H9 (cell line): ENCODE measurements around the gene OR2G3. TPM values are rescaled to one million over a fixed set of nuclear protein-coding genes. Genes with fewer than 3 reads are reported as not detected.

Source experiments
- DNase-seq: peaks from one replicate; pipeline ENCODE4 v3.0.0-alpha.2; 2017
- H2AFZ ChIP-seq: one replicate; pipeline ENCODE4 v1.6.1; 2013; ENCODE audit warnings: mild to moderate bottlenecking, low read length, control low read depth, moderate library complexity
- H2AK5ac ChIP-seq: 2 replicates; pipeline ENCODE4 v1.6.1; 2013; ENCODE audit warnings: low read length, control low read depth, mixed read lengths; ENCODE audit not compliant: insufficient read length
- H2BK120ac ChIP-seq: one replicate; pipeline ENCODE4 v1.6.1; 2013; ENCODE audit warnings: low read depth, mild to moderate bottlenecking, low read length, control low read depth, inconsistent platforms; ENCODE audit not compliant: poor library complexity, severe bottlenecking
- H2BK12ac ChIP-seq: 2 replicates; pipeline ENCODE4 v1.6.1; 2013; ENCODE audit warnings: low read length, control low read depth, mixed read lengths, low read depth; ENCODE audit not compliant: insufficient read length
- H2BK15ac ChIP-seq: 2 replicates; pipeline ENCODE4 v1.6.1; 2013; ENCODE audit warnings: low read depth, low read length, control low read depth
- H2BK20ac ChIP-seq: one replicate; pipeline ENCODE4 v1.6.1; 2013; ENCODE audit warnings: low read depth, mild to moderate bottlenecking, low read length, control low read depth, inconsistent platforms; ENCODE audit not compliant: poor library complexity, severe bottlenecking
- H2BK5ac ChIP-seq: 2 replicates; pipeline ENCODE4 v1.6.1; 2013; ENCODE audit warnings: low read length, control low read depth, mixed read lengths; ENCODE audit not compliant: insufficient read length
- H3K14ac ChIP-seq: 2 replicates; pipeline ENCODE4 v1.6.1; 2013; ENCODE audit warnings: low read length, control low read depth; ENCODE audit not compliant: insufficient read depth
- H3K18ac ChIP-seq: 2 replicates; pipeline ENCODE4 v1.6.1; 2013; ENCODE audit warnings: low read depth, mild to moderate bottlenecking, mixed read lengths, low read length, control low read depth; ENCODE audit not compliant: insufficient read length
- H3K23ac ChIP-seq: 2 replicates; pipeline ENCODE4 v1.6.1; 2013; ENCODE audit warnings: low read length, control low read depth, mixed read lengths, low read depth; ENCODE audit not compliant: insufficient read length
- H3K23me2 ChIP-seq: 2 replicates; pipeline ENCODE4 v1.6.1; 2013; ENCODE audit warnings: low read depth, mild to moderate bottlenecking, mixed read lengths, low read length, control low read depth; ENCODE audit not compliant: insufficient read length, poor library complexity, severe bottlenecking
- H3K27ac ChIP-seq: 2 replicates; pipeline ENCODE4 v1.5.1; 2013; ENCODE audit warnings: low read length, control low read depth, mixed read lengths, low read depth; ENCODE audit not compliant: insufficient read length
- H3K27me3 ChIP-seq: 2 replicates; pipeline ENCODE4 v1.6.1; 2013; ENCODE audit warnings: low read length, control low read depth, inconsistent platforms; ENCODE audit not compliant: insufficient read depth
- H3K4ac ChIP-seq: 2 replicates; pipeline ENCODE4 v1.6.1; 2013; ENCODE audit warnings: low read depth, mild to moderate bottlenecking, control low read depth, inconsistent platforms, low read length, moderate library complexity
- H3K4me1 ChIP-seq: 2 replicates; pipeline ENCODE4 v1.6.1; 2013; ENCODE audit warnings: low read length, control low read depth, inconsistent platforms; ENCODE audit not compliant: insufficient read depth
- H3K4me2 ChIP-seq: 2 replicates; pipeline ENCODE4 v1.6.1; 2013; ENCODE audit warnings: low read length, control low read depth, mixed read lengths; ENCODE audit not compliant: insufficient read length, insufficient read depth
- H3K56ac ChIP-seq: 2 replicates; pipeline ENCODE4 v1.6.1; 2013; ENCODE audit warnings: low read depth, mild to moderate bottlenecking, mixed read lengths, low read length, control low read depth; ENCODE audit not compliant: insufficient read length
- H3K79me1 ChIP-seq: 2 replicates; pipeline ENCODE4 v1.6.1; 2013; ENCODE audit warnings: low read depth, mild to moderate bottlenecking, moderate library complexity, low read length, control low read depth, inconsistent platforms; ENCODE audit not compliant: insufficient read depth, poor library complexity, severe bottlenecking
- H3K79me2 ChIP-seq: 2 replicates; pipeline ENCODE4 v1.6.1; 2013; ENCODE audit warnings: low read length, control low read depth, inconsistent platforms; ENCODE audit not compliant: insufficient read depth
- H3K9ac ChIP-seq: 2 replicates; pipeline ENCODE4 v1.6.1; 2013; ENCODE audit warnings: low read length, control low read depth, mixed read lengths; ENCODE audit not compliant: insufficient read length; ENCODE audit errors: extremely low read depth
- H3K9me3 ChIP-seq: one replicate; pipeline ENCODE4 v1.6.1; 2013; ENCODE audit warnings: low read depth, low read length, inconsistent platforms; ENCODE audit not compliant: control insufficient read depth
- H3T11ph ChIP-seq: one replicate; pipeline ENCODE4 v1.6.1; 2013; ENCODE audit warnings: mild to moderate bottlenecking, low read length, control low read depth, inconsistent platforms
- H4K20me1 ChIP-seq: one replicate; pipeline ENCODE4 v1.6.1; 2013; ENCODE audit not compliant: control insufficient read depth, insufficient read length, insufficient read depth
- H4K5ac ChIP-seq: 2 replicates; pipeline ENCODE4 v1.6.1; 2013; ENCODE audit warnings: low read depth, mild to moderate bottlenecking, mixed read lengths, low read length, control low read depth; ENCODE audit not compliant: insufficient read length
- H4K8ac ChIP-seq: replicated peaks from 2 replicates; pipeline ENCODE4 v1.6.1; 2013; ENCODE audit warnings: low read length, control low read depth, mixed read lengths, low read depth; ENCODE audit not compliant: insufficient read length
- H4K91ac ChIP-seq: 2 replicates; pipeline ENCODE4 v1.6.1; 2013; ENCODE audit warnings: low read depth, mild to moderate bottlenecking, moderate library complexity, mixed read lengths, low read length, control low read depth; ENCODE audit not compliant: insufficient read length
- H3K27ac Mint-ChIP-seq, 3 experiments: 2 replicates in 2 of 3; 3 replicates in 1 of 3; pipeline ENCODE4 v1.8.0; 2020 to 2021; ENCODE audit warnings: mixed read lengths in 3 of 3, mild to moderate bottlenecking in 1 of 3, moderate library complexity in 1 of 3
- H3K27me3 Mint-ChIP-seq: 2 replicates; pipeline ENCODE4 v1.8.0; 2021; ENCODE audit warnings: low read depth, mild to moderate bottlenecking, moderate library complexity, mixed read lengths
- H3K36me3 Mint-ChIP-seq, 3 experiments: 2 replicates in 2 of 3; 3 replicates in 1 of 3; pipeline ENCODE4 v1.8.0; 2020 to 2021; ENCODE audit warnings: low read depth in 3 of 3, mixed read lengths in 3 of 3; ENCODE audit not compliant: insufficient read depth in 1 of 3
- H3K4me1 Mint-ChIP-seq, 2 experiments: 2 replicates each; pipeline ENCODE4 v1.8.0; 2020; ENCODE audit warnings: mixed read lengths in 2 of 2
- H3K4me3 Mint-ChIP-seq, 2 experiments: 2 replicates in 1 of 2; 3 replicates in 1 of 2; pipeline ENCODE4 v1.8.0; 2020 to 2021; ENCODE audit warnings: mild to moderate bottlenecking in 2 of 2, mixed read lengths in 2 of 2, moderate library complexity in 1 of 2
- H3K9me3 Mint-ChIP-seq, 2 experiments: 2 replicates in 1 of 2; 3 replicates in 1 of 2; pipeline ENCODE4 v1.8.0; 2020; ENCODE audit warnings: mild to moderate bottlenecking in 2 of 2, mixed read lengths in 2 of 2, moderate library complexity in 1 of 2
- CTCF ChIP-seq: fragments of 200-600 bp; sonication (generic); conservative IDR thresholded peaks from 3 replicates; pipeline ENCODE4 v1.8.0; 2021; ENCODE audit warnings: antibody characterized with exemption, mild to moderate bottlenecking
- WGBS: extraction: QIAGEN DNeasy Blood & Tissue Kit; methylation state at CpG from one replicate; pipeline ENCODE4 v1.1.7; 2013; ENCODE audit warnings: missing lambda C conversion rate, low lambda C conversion rate, mixed read lengths; ENCODE audit not compliant: insufficient read length; ENCODE audit errors: extremely low coverage; 5-methylcytosine and 5-hydroxymethylcytosine counted together
- total RNA-seq: library from RNA; stranded (reverse); gene quantifications from 2 replicates; pipeline ENCODE4 v1.2.1, GENCODE V29; 2021

Gene OR2G3
- total RNA-seq, 1 experiment from 2014 or later, result not detected

DNA sequence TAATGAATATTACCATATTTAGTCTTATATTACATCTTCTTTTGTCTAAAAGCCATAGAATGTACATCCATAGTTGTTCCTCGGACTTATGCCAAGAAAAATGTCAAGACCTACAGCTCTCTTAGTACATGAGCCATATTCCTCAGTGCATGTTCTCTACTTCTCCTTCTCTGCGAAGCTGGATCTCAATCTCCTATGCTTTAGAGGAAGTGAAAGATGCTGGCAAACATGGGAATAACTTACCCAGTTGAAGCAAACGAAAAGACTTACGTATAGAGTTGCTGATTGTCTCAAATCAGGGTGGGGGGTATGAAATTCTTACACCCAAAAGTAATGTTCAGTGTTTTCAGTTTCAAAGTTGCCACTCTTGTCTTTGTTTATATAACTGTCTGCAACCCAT is 41.5 kb downstream of the OR2G3 start:
- Mint-ChIP-seq H3K9me3 (no peaks in the 10 kb centered on the region; a peak in 1 of 5 replicates), H3K27me3 (peaks cover 36% of the 10 kb centered on the region)
- H3K9me3 ChIP-seq, result no peaks in the 10 kb centered on the region

More for the DNA sequence above, 41.5 kb downstream of the OR2G3 start:
- no peak overlapping the region for H3K56ac ChIP-seq
- H4K91ac ChIP-seq, result no peak overlapping the region
- no CpG with 5 or more reads among the region's 4 CpGs for WGBS
- H2BK5ac ChIP-seq, result no peak overlapping the region
- no peak overlapping the region for H4K5ac ChIP-seq
- H2BK20ac ChIP-seq, result no peak overlapping the region
- peak overlapping the region; percentile 44 for H2AK5ac ChIP-seq
- H3K27ac ChIP-seq, result no peak overlapping the region
- no peak overlapping the region for H3K4me2 ChIP-seq
- no peaks in the 10 kb centered on the region for H3K79me2 ChIP-seq
- Mint-ChIP-seq H3K36me3 (no peaks in the 10 kb centered on the region), H3K4me3 (no peak overlapping the region), H3K4me1 (peaks cover 26 to 44% of the 10 kb centered on the region in 2 experiments), H3K27ac (no peak overlapping the region)
- H3K18ac ChIP-seq, result no peak overlapping the region
- no peak overlapping the region for H3K4ac ChIP-seq
- no peaks in the 10 kb centered on the region; the same call in 1 of the 2 replicates for H3K27me3 ChIP-seq
- no peaks in the 10 kb centered on the region for H3K79me1 ChIP-seq
- H3K14ac ChIP-seq, result no peak overlapping the region
- no peaks in the 10 kb centered on the region for H4K20me1 ChIP-seq
- H4K8ac ChIP-seq, result no peak overlapping the region
- no peak overlapping the region for H2BK120ac ChIP-seq
- no peak for TF ChIP-seq CTCF
- DNase-seq, result no peak
- no peaks in the 10 kb centered on the region for H3K23me2 ChIP-seq
- no peak overlapping the region for H3T11ph ChIP-seq
- H3K9ac ChIP-seq, result no peak overlapping the region
- no peak overlapping the region for H2BK12ac ChIP-seq
- H3K4me1 ChIP-seq, result peaks cover 8% of the 10 kb centered on the region; the same call in 1 of the 2 replicates
- no peak overlapping the region for H2AFZ ChIP-seq
- no peak overlapping the region for H2BK15ac ChIP-seq
- H3K23ac ChIP-seq, result no peak overlapping the region
